Stimulated activated CD4-positive, alpha-beta T cell treated with anti-CD3 and anti-CD28 coated beads, TNF-alpha, amount 100 ng/mL, for 1 hour (primary cell): ENCODE data around the gene DCUN1D2.
"Not testable (repeated sequence)": the region's sequence is repeated elsewhere in the genome, so short reads cannot be mapped to it uniquely, and the experiment has no call there.

Experiments
- DNase-seq, 3 donors: peaks; one replicate each; pipeline ENCODE4 v3.0.0-alpha.2; 2020; ENCODE audit warnings: low read depth in 3 of 3, low spot score in 1 of 3

Gene DCUN1D2

GRCh38 chr13:113490496-113491417 lies at the start of gene DCUN1D2:
TSS of gene DCUN1D2 (minus strand) at chr13:113490711. CDS start at chr13:113490669, 42 bp downstream.
- DNase-seq = peak; percentile 31 to 61 (median 46)

- no peak for DNase-seq
Measured at GRCh38 chr13:113539822-113540221, 49.3 kb upstream of the DCUN1D2 start.

- DNase-seq = no peak
Measured at GRCh38 chr13:113539176-113539575, 48.7 kb upstream of the DCUN1D2 start.

GRCh38 chr13:113538689-113539058 lies 48.2 kb upstream of the DCUN1D2 start:
- no peak for DNase-seq

GRCh38 chr13:113537909-113538688 lies 47.6 kb upstream of the DCUN1D2 start:
- DNase-seq = no peak

- no peak for DNase-seq
Measured at GRCh38 chr13:113537205-113537604, 46.7 kb upstream of the DCUN1D2 start.

- DNase-seq = no peak
Measured at GRCh38 chr13:113536461-113537110, 46.1 kb upstream of the DCUN1D2 start.

- DNase-seq = no peak
Measured at GRCh38 chr13:113535381-113535781, 44.9 kb upstream of the DCUN1D2 start.

GRCh38 chr13:113534236-113534860 lies 43.8 kb upstream of the DCUN1D2 start:
- no peak for DNase-seq

GRCh38 chr13:113533161-113533840 lies 42.8 kb upstream of the DCUN1D2 start:
- no peak for DNase-seq

GRCh38 chr13:113532156-113532806 lies 41.8 kb upstream of the DCUN1D2 start:
- DNase-seq = no peak

- DNase-seq = no peak
Measured at GRCh38 chr13:113531041-113531873, 40.7 kb upstream of the DCUN1D2 start.

- DNase-seq = no peak
Measured at GRCh38 chr13:113528813-113529180, 38.3 kb upstream of the DCUN1D2 start.

GRCh38 chr13:113528101-113528812 lies 37.7 kb upstream of the DCUN1D2 start:
- DNase-seq = no peak

GRCh38 chr13:113527272-113527958 lies 36.9 kb upstream of the DCUN1D2 start:
- DNase-seq = no peak

GRCh38 chr13:113526466-113527220 lies 36.1 kb upstream of the DCUN1D2 start:
- no peak for DNase-seq

- DNase-seq = not testable (repeated sequence)
Measured at GRCh38 chr13:113522438-113522837, 31.9 kb upstream of the DCUN1D2 start.
